ENCODE results near the gene NHERF1. TPM values are rescaled to one million over a fixed set of nuclear protein-coding genes. Genes with fewer than 3 reads are reported as not detected.

Gene NHERF1
- total and polyA plus RNA-seq, 2 of the 8 experiments (the other 6 are each of a cell fraction or from before 2014, with no cell fraction given) = 92.9 to 99.2 TPM

DNA sequence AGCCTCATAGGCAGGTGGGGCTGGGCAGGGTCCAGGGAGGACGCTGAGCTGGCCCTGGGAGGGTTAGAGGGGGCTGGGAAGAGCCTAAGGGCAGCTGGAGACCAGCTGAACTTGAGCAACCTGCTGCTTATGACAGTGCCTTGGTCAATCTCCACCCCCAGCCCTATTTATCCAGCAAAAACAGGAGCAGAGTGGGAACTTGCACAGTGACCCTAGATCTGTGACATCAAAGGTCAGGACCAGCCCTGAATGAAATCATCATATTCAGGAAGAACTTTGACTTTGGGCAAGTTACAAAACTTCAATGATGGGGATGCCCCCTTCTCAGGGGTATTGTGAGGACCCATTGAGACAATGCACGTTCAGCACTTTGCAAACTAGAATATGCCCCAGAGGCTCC lies 45.1 kb upstream of the NHERF1 start:
- Histone ChIP-seq H3K79me2 (ENCODE audit: control insufficient read depth in 1 of 2, insufficient read depth in 2 of 2, low read length in 2 of 2) (no peaks in the 10 kb centered on the region), H2BK15ac (ENCODE audit: low read length) (no peak overlapping the region), H4K8ac (ENCODE audit: extremely low read depth, insufficient read depth, low read length) (peak overlapping the region; percentile 68; the same call in 1 of the 2 replicates), H3K23ac (ENCODE audit: insufficient read length) (no peak overlapping the region), H2BK12ac (ENCODE audit: low read depth, low read length) (no peak overlapping the region), H3K56ac (replicated peaks; ENCODE audit: insufficient read length, low read depth, low read length) (no peak overlapping the region), H3K27me3 (replicated peaks in 1 of 4; ENCODE audit: control insufficient read depth in 3 of 4, extremely low read depth in 1 of 4, insufficient read depth in 3 of 4, low read length in 3 of 4) (no peaks in the 10 kb centered on the region), H2BK20ac (ENCODE audit: low read length) (no peak overlapping the region), H2BK5ac (ENCODE audit: low read depth, low read length) (no peak overlapping the region), H3K9ac (replicated peaks in 1 of 4; ENCODE audit: extremely low read depth in 1 of 4, low read depth in 3 of 4, low read length in 3 of 4) (no peak overlapping the region), H3K4ac (replicated peaks; ENCODE audit: insufficient read length, low read depth, low read length) (no peak overlapping the region), H3K4me2 (ENCODE audit: insufficient read depth in 1 of 2, low read depth in 2 of 2, low read length in 2 of 2) (no peak overlapping the region), H4K91ac (replicated peaks; ENCODE audit: insufficient read length, low read length) (no peak overlapping the region), H2AK5ac (ENCODE audit: low read depth, low read length) (no peak overlapping the region), H2AFZ (ENCODE audit: low read length) (no peak overlapping the region), H3K9me3 (ENCODE audit: insufficient read depth in 2 of 2, low read depth in 1 of 2, low read length in 1 of 2) (no peaks in the 10 kb centered on the region), H3K79me1 (ENCODE audit: low read depth, low read length) (no peaks in the 10 kb centered on the region), H3K4me1 (replicated peaks in 1 of 4; ENCODE audit: control insufficient read depth in 3 of 4, insufficient read depth in 4 of 4, low read length in 3 of 4) (no peaks in the 10 kb centered on the region), H3K18ac (ENCODE audit: extremely low read depth, low read length) (no peak overlapping the region), H3K36me3 (ENCODE audit: control insufficient read depth in 2 of 4, insufficient read depth in 4 of 4, low read length in 3 of 4) (no peaks in the 10 kb centered on the region), H4K5ac (ENCODE audit: insufficient read length, low read depth, low read length) (no peak overlapping the region), H3K23me2 (ENCODE audit: low read depth, low read length) (no peaks in the 10 kb centered on the region), H2BK120ac (replicated peaks; ENCODE audit: low read depth, low read length) (no peak overlapping the region), H4K20me1 (replicated peaks in 1 of 2; ENCODE audit: control insufficient read depth in 1 of 2, insufficient read depth in 2 of 2, low read length in 2 of 2) (no peaks in the 10 kb centered on the region), H3K27ac (ENCODE audit: low read depth, low read length) (no peak overlapping the region), H3K4me3 (ENCODE audit: extremely low read depth in 1 of 4, insufficient read depth in 2 of 4, low read depth in 3 of 4, low read length in 4 of 4) (no peak overlapping the region), H3K14ac (ENCODE audit: insufficient read length) (no peak overlapping the region)
- ChIA-PET CTCF (ENCODE audit: partially characterized antibody) (interaction anchor here (0.9 to 1.8 kb wide), 6 partner anchors 22 to 101 kb away, joined by 3 to 8 read pairs (median 3); no protein-coding TSS in a partner anchor), POLR2A (ENCODE audit: partially characterized antibody) (no interaction called here)
- 71% methylated on average over 2 of the region's 2 CpGs; no CpG with 5 or more reads in 1 of the 2 experiments for WGBS, 2 experiments (ENCODE audit: extremely low coverage in 1 of 2, insufficient coverage in 1 of 2, insufficient read length in 1 of 2, insufficient replicate concordance in 2 of 2, low coverage in 1 of 2, low lambda C conversion rate in 2 of 2, missing lambda C conversion rate in 1 of 2)
- FAIRE-seq = no peak
- DNase-seq (ENCODE audit: low read depth in 1 of 2, low spot score in 2 of 2) = no peak
- no peak for TF ChIP-seq BACH1 (IDR thresholded peaks at IDR 0.05; ENCODE audit: low read length)
- no peak for TF ChIP-seq KDM5A (IDR thresholded peaks at IDR 0.05; ENCODE audit: low read length)
- TF ChIP-seq TBP (IDR thresholded peaks at IDR 0.05; ENCODE audit: low read depth, low read length) = no peak
- TF ChIP-seq ASH2L (IDR thresholded peaks at IDR 0.05; ENCODE audit: low read length) = no peak
- TF ChIP-seq, protein P1, sequence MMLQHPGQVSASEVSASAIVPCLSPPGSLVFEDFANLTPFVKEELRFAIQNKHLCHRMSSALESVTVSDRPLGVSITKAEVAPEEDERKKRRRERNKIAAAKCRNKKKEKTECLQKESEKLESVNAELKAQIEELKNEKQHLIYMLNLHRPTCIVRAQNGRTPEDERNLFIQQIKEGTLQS (IDR thresholded peaks at IDR 0.05; ENCODE audit: insufficient read depth, low read depth, low read length) = no peak
- no peak for TF ChIP-seq EZH2 (IDR thresholded peaks at IDR 0.05; ENCODE audit: low read depth, low read length, severe bottlenecking)
- TF ChIP-seq CREB1 (IDR thresholded peaks at IDR 0.05) = no peak
- no peak for TF ChIP-seq GTF2F1 (IDR thresholded peaks at IDR 0.05; ENCODE audit: borderline replicate concordance, low read depth, low read length)
- TF ChIP-seq KDM1A (IDR thresholded peaks at IDR 0.05; ENCODE audit: borderline replicate concordance, low read length) = no peak
- TF ChIP-seq, protein P2, sequence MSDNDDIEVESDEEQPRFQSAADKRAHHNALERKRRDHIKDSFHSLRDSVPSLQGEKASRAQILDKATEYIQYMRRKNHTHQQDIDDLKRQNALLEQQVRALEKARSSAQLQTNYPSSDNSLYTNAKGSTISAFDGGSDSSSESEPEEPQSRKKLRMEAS (IDR thresholded peaks at IDR 0.05) = no peak
- TF ChIP-seq BCL11A (IDR thresholded peaks at IDR 0.05; ENCODE audit: low read depth in 2 of 2, low read length in 2 of 2) = no peak
- TF ChIP-seq RFX5 (IDR thresholded peaks at IDR 0.05; ENCODE audit: borderline replicate concordance, low read depth, low read length) = no peak
- TF ChIP-seq, protein P3, sequence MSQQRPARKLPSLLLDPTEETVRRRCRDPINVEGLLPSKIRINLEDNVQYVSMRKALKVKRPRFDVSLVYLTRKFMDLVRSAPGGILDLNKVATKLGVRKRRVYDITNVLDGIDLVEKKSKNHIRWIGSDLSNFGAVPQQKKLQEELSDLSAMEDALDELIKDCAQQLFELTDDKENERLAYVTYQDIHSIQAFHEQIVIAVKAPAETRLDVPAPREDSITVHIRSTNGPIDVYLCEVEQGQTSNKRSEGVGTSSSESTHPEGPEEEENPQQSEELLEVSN (IDR thresholded peaks at IDR 0.05) = no peak

All from H1 (cell line).